RWPE2 (cell line): ENCODE measurements around the gene SYNJ2.
A peak's percentile ranks its signal among the peaks of the same experiment; 100 is the strongest.

Experiments
- ATAC-seq: fragments of 200-7000 bp; cut with Tn5 transposase; 3 replicates; pipeline ENCODE4 v1.9.1; 2021; ENCODE audit warnings: low read depth
- DNase-seq: peaks from one replicate; pipeline ENCODE4 v3.0.0-alpha.2; 2020; ENCODE audit warnings: low spot score
- H3K27ac ChIP-seq: fragments of 450-650 bp; 2 replicates; pipeline ENCODE4 v1.5.1; 2017; ENCODE audit warnings: mild to moderate bottlenecking; ENCODE audit not compliant: poor library complexity, severe bottlenecking
- H3K27me3 ChIP-seq: fragments of 250-450 bp; sonication (Bioruptor Pico); 2 replicates; pipeline ENCODE4 v1.5.1; 2021; ENCODE audit warnings: mild to moderate bottlenecking, moderate library complexity; ENCODE audit not compliant: insufficient read depth, poor library complexity, severe bottlenecking
- H3K36me3 ChIP-seq: fragments of 250-450 bp; sonication (Bioruptor Pico); 2 replicates; pipeline ENCODE4 v1.5.1; 2020; ENCODE audit warnings: low read depth, mild to moderate bottlenecking, moderate library complexity
- H3K4me1 ChIP-seq: fragments of 250-450 bp; sonication (Bioruptor Pico); 2 replicates; pipeline ENCODE4 v1.5.1; 2021; ENCODE audit warnings: mild to moderate bottlenecking, moderate library complexity; ENCODE audit not compliant: insufficient read depth, poor library complexity, severe bottlenecking
- H3K4me3 ChIP-seq: fragments of 250-450 bp; sonication (Bioruptor Pico); 2 replicates; pipeline ENCODE4 v1.5.1; 2021; ENCODE audit warnings: mild to moderate bottlenecking, moderate library complexity; ENCODE audit not compliant: severe bottlenecking
- H3K9me3 ChIP-seq: fragments of 250-450 bp; sonication (Bioruptor Pico); 2 replicates; pipeline ENCODE4 v1.5.1; 2021; ENCODE audit warnings: mild to moderate bottlenecking, moderate library complexity; ENCODE audit not compliant: severe bottlenecking
- CTCF ChIP-seq: fragments of 450-650 bp; IDR thresholded peaks from one replicate; pipeline ENCODE4 v1.5.1; 2017; ENCODE audit warnings: mild to moderate bottlenecking, moderate library complexity; ENCODE audit not compliant: poor library complexity, severe bottlenecking

Gene SYNJ2

GRCh38 chr6:158085261-158086053 is 103.8 kb downstream of the SYNJ2 start:
- no peak for ATAC-seq
- Histone ChIP-seq H3K4me3 (no peak overlapping the region), H3K9me3 (no peaks in the 10 kb centered on the region), H3K27me3 (no peaks in the 10 kb centered on the region), H3K36me3 (peaks cover 30% of the 10 kb centered on the region), H3K27ac (no peak overlapping the region), H3K4me1 (no peaks in the 10 kb centered on the region)
- DNase-seq: no peak
- TF ChIP-seq CTCF: no peak

GRCh38 chr6:158086054-158086503 is 104.4 kb downstream of the SYNJ2 start:
- no peak for TF ChIP-seq CTCF
- ATAC-seq: peak; percentile 29; the same call in 1 of the 3 replicates
- Histone ChIP-seq H3K4me1 (no peaks in the 10 kb centered on the region), H3K4me3 (no peak overlapping the region), H3K9me3 (no peaks in the 10 kb centered on the region), H3K27me3 (no peaks in the 10 kb centered on the region), H3K27ac (no peak overlapping the region), H3K36me3 (peaks cover 30% of the 10 kb centered on the region)
- no peak for DNase-seq

DNA sequence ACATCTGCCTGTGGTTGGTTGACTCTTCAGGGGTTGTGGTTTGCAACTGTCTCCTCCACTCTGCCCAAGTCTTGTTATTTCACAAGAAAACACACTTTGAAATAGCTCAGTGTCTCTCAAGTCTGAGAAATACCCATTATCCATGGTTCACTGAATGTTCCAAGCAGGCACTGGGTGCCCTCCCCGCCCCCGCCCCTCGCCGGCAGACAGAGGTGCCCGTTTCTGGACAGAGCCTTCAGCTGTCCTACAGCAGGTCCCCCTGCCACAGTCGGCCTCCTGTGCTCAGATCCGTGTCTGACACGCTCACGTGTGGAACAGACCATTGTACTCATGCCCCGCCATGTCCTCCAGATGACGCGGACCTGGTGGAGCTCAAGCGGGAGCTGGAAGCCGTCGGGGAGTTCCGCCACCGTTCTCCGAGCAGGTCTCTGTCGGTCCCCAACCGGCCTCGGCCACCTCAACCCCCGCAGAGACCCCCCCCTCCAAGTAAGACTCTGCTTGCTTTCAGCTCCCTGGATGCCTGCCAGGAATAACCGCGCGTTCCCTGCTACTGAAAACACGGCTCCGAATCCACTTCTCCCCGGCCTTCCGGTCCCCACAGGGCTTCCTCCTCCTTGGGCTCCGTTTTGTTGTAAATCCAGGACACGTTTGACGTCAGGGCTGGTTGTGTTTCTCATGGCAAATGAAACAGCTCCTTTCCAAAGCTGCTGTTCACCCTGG is 105.0 kb downstream of the SYNJ2 start:
- Histone ChIP-seq H3K4me3 (no peak overlapping the region), H3K36me3 (peaks cover 30% of the 10 kb centered on the region), H3K9me3 (no peaks in the 10 kb centered on the region), H3K27ac (no peak overlapping the region), H3K27me3 (no peaks in the 10 kb centered on the region), H3K4me1 (no peaks in the 10 kb centered on the region)
- no peak for TF ChIP-seq CTCF
- ATAC-seq (no peak), DNase-seq (no peak)

DNA sequence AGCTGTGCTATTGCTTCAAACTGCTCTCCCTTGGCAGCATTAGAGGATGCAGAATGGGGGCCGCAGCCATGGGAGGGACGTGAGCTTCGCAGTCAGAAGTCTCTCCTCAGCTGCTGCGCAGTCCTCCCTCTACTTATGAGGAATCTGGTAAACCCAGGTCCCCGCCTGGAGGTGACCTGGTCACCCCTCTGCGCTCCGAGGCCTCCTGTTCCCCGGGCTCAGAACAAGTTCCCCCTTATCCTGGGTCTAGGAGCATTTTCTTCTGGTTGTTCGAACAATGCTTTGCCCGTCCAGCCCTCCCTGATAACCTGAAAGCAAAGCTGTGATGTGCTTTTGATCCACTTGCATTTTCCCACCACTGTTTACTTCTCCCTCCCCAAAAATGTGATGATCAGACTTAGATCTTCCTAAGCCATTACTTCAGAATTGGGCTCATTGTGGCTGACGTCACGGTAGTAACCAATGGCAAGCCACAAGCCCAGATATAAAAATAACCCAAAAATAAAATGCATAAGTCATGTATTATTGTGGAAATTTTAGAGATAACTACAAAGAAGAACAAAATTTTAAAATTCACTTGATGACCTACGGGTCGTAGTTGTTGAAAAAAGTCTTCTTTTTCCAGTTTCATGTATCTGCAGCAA is 105.7 kb downstream of the SYNJ2 start:
- Histone ChIP-seq H3K4me3 (no peak overlapping the region), H3K4me1 (no peaks in the 10 kb centered on the region), H3K9me3 (no peaks in the 10 kb centered on the region), H3K27ac (no peak overlapping the region), H3K36me3 (peaks cover 30% of the 10 kb centered on the region), H3K27me3 (no peaks in the 10 kb centered on the region)
- DNase-seq (no peak), ATAC-seq (no peak)
- no peak for TF ChIP-seq CTCF
